ENCODE measurements around the gene SOX15. TPM values are rescaled to one million over a fixed set of nuclear protein-coding genes. Genes with fewer than 3 reads are reported as not detected.

The SOX15 gene
- total and polyA plus RNA-seq, 2 of the 13 experiments (the other 11 are each of a cell fraction or from before 2014, with no cell fraction given): 0.07 to 0.18 TPM

- TF ChIP-seq GABPB1 (CRISPR knock-in tag; IDR thresholded peaks at IDR 0.05) (peak; percentile 92), DMTF1 (CRISPR knock-in tag; IDR thresholded peaks at IDR 0.05) (peak; percentile 97; the same call in 1 of the 2 replicates), ZNF205 (CRISPR knock-in tag; IDR thresholded peaks at IDR 0.05) (peak; percentile 53; the same call in 1 of the 2 replicates), PAXIP1 (CRISPR knock-in tag; conservative IDR thresholded peaks at IDR 0.05) (peak; percentile 75), ZNF281 (CRISPR knock-in tag; IDR thresholded peaks at IDR 0.05; ENCODE audit: borderline replicate concordance) (peak; percentile 99), PPARG (CRISPR knock-in tag; conservative IDR thresholded peaks at IDR 0.05) (no peak), MYC (CRISPR knock-in tag; IDR thresholded peaks at IDR 0.05; ENCODE audit: borderline replicate concordance) (peak; percentile 99), USF2 (IDR thresholded peaks at IDR 0.05; ENCODE audit: low read depth, low read length) (no peak), USF2 (CRISPR knock-in tag; IDR thresholded peaks at IDR 0.05; ENCODE audit: borderline replicate concordance) (no peak)
- TF ChIP-seq, protein P1, sequence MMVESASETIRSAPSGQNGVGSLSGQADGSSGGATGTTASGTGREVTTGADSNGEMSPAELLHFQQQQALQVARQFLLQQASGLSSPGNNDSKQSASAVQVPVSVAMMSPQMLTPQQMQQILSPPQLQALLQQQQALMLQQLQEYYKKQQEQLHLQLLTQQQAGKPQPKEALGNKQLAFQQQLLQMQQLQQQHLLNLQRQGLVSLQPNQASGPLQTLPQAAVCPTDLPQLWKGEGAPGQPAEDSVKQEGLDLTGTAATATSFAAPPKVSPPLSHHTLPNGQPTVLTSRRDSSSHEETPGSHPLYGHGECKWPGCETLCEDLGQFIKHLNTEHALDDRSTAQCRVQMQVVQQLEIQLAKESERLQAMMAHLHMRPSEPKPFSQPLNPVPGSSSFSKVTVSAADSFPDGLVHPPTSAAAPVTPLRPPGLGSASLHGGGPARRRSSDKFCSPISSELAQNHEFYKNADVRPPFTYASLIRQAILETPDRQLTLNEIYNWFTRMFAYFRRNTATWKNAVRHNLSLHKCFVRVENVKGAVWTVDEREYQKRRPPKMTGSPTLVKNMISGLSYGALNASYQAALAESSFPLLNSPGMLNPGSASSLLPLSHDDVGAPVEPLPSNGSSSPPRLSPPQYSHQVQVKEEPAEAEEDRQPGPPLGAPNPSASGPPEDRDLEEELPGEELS (CRISPR knock-in tag; IDR thresholded peaks at IDR 0.05): peak; percentile 60; the same call in 1 of the 2 replicates
- TF ChIP-seq, protein P2, sequence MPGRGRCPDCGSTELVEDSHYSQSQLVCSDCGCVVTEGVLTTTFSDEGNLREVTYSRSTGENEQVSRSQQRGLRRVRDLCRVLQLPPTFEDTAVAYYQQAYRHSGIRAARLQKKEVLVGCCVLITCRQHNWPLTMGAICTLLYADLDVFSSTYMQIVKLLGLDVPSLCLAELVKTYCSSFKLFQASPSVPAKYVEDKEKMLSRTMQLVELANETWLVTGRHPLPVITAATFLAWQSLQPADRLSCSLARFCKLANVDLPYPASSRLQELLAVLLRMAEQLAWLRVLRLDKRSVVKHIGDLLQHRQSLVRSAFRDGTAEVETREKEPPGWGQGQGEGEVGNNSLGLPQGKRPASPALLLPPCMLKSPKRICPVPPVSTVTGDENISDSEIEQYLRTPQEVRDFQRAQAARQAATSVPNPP (CRISPR knock-in tag; IDR thresholded peaks at IDR 0.05): no peak
Measured at GRCh38 chr17:7573324-7574080, 16.4 kb downstream of the SOX15 start (continued).

Data from HepG2 (cell line).